Neural cell (in vitro differentiated cells): ENCODE data around the gene NME7.
A peak's percentile ranks its signal among the peaks of the same experiment; 100 is the strongest.

Experiments used
- EP300 ChIP-seq: fragments of 450-650 bp; conservative IDR thresholded peaks from 2 replicates; pipeline ENCODE4 v1.6.1; 2014; ENCODE audit warnings: antibody characterized with exemption, mild to moderate bottlenecking, moderate library complexity; ENCODE audit not compliant: poor library complexity, severe bottlenecking
- MXI1 ChIP-seq: fragments of 450-650 bp; conservative IDR thresholded peaks from 2 replicates; pipeline ENCODE4 v1.6.1; 2014; ENCODE audit warnings: antibody characterized with exemption, mild to moderate bottlenecking; ENCODE audit not compliant: poor library complexity, severe bottlenecking
- POLR2AphosphoS5 ChIP-seq: IDR thresholded peaks from 2 replicates; pipeline ENCODE4 v1.6.1; 2012
- RAD21 ChIP-seq: fragments of 450-650 bp; conservative IDR thresholded peaks from 2 replicates; pipeline ENCODE4 v1.6.1; 2014; ENCODE audit warnings: antibody characterized with exemption, mild to moderate bottlenecking, moderate library complexity
- TAF1 ChIP-seq: IDR thresholded peaks from 2 replicates; pipeline ENCODE4 v1.6.1; 2012; ENCODE audit warnings: low read depth
- TF ChIP-seq, protein P1 (sequence below): fragments of 450-650 bp; IDR thresholded peaks from 2 replicates; pipeline ENCODE4 v1.5.1; 2014; ENCODE audit warnings: antibody characterized with exemption, mild to moderate bottlenecking, moderate library complexity; ENCODE audit not compliant: poor library complexity, severe bottlenecking
- TF ChIP-seq, protein P2 (sequence below): IDR thresholded peaks from 2 replicates; pipeline ENCODE4 v1.6.1; 2012; ENCODE audit warnings: borderline replicate concordance

DNA sequence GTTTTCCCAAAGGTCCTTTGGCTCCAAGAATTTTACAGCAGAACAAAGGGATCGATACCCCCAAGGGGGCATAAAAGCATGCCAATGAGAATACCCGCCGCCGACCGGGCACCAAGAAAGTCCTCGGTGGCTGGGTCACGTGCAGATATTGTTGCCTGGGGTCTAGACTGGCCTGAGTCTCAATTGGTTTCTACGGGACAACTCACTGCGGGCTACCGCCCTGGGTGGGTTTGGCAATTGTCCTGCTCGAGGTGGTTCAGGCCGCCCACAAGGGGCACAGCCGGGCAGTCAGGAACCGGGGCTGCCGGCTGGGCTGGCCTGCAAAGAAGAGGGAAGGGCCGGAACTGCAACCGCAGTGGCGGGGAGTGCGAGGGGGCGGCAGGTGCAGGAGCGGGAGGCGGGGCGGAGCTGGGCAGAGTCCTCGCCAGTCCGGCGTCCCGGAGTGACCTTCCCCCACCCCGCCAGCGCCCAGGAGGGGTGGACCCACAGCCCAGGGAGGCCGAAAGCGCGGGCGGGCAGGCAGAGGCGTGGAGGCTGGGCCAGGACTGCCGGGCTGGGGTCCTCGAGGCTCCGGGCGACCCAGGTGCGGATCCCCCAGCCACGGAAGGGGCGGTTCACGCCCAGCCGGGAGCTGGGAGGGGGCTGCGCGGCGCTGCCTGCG is 262.0 kb downstream of the NME7 start:
- TF ChIP-seq RAD21 (no peak), MXI1 (peak; percentile 36), POLR2AphosphoS5 (no peak), TAF1 (no peak), EP300 (no peak)
- TF ChIP-seq, protein P1, sequence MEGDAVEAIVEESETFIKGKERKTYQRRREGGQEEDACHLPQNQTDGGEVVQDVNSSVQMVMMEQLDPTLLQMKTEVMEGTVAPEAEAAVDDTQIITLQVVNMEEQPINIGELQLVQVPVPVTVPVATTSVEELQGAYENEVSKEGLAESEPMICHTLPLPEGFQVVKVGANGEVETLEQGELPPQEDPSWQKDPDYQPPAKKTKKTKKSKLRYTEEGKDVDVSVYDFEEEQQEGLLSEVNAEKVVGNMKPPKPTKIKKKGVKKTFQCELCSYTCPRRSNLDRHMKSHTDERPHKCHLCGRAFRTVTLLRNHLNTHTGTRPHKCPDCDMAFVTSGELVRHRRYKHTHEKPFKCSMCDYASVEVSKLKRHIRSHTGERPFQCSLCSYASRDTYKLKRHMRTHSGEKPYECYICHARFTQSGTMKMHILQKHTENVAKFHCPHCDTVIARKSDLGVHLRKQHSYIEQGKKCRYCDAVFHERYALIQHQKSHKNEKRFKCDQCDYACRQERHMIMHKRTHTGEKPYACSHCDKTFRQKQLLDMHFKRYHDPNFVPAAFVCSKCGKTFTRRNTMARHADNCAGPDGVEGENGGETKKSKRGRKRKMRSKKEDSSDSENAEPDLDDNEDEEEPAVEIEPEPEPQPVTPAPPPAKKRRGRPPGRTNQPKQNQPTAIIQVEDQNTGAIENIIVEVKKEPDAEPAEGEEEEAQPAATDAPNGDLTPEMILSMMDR: no peak
- TF ChIP-seq, protein P2, sequence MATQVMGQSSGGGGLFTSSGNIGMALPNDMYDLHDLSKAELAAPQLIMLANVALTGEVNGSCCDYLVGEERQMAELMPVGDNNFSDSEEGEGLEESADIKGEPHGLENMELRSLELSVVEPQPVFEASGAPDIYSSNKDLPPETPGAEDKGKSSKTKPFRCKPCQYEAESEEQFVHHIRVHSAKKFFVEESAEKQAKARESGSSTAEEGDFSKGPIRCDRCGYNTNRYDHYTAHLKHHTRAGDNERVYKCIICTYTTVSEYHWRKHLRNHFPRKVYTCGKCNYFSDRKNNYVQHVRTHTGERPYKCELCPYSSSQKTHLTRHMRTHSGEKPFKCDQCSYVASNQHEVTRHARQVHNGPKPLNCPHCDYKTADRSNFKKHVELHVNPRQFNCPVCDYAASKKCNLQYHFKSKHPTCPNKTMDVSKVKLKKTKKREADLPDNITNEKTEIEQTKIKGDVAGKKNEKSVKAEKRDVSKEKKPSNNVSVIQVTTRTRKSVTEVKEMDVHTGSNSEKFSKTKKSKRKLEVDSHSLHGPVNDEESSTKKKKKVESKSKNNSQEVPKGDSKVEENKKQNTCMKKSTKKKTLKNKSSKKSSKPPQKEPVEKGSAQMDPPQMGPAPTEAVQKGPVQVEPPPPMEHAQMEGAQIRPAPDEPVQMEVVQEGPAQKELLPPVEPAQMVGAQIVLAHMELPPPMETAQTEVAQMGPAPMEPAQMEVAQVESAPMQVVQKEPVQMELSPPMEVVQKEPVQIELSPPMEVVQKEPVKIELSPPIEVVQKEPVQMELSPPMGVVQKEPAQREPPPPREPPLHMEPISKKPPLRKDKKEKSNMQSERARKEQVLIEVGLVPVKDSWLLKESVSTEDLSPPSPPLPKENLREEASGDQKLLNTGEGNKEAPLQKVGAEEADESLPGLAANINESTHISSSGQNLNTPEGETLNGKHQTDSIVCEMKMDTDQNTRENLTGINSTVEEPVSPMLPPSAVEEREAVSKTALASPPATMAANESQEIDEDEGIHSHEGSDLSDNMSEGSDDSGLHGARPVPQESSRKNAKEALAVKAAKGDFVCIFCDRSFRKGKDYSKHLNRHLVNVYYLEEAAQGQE: no peak
